SU-DHL-6 (cell line): ENCODE measurements around the gene TTC16.

ENCODE experiments used
- CTCF ChIP-seq: fragments of 200-600 bp; sonication (generic); IDR thresholded peaks from one replicate; pipeline ENCODE4 v1.5.1; 2017; ENCODE audit warnings: antibody characterized with exemption, mild to moderate bottlenecking, low read length, moderate library complexity; ENCODE audit not compliant: insufficient read depth, poor library complexity, severe bottlenecking
- EZH2phosphoT487 ChIP-seq: fragments of 200-600 bp; sonication (generic), shearing (Covaris generic); conservative IDR thresholded peaks from 2 replicates; pipeline ENCODE4 v1.6.1; 2018; ENCODE audit warnings: mild to moderate bottlenecking, antibody characterized with exemption, low read length, moderate library complexity, mixed read lengths

- TF ChIP-seq CTCF, result no peak
- TF ChIP-seq EZH2phosphoT487, result no peak
Observed at GRCh38 chr9:127734247-127734746, 18.4 kb downstream of the TTC16 start.
